Skeletal muscle tissue (tissue), 5 donors: ENCODE data around the gene CD6. TPM values are rescaled to one million over a fixed set of nuclear protein-coding genes. Genes with fewer than 3 reads are reported as not detected.
"Not testable (repeated sequence)": the region's sequence is repeated elsewhere in the genome, so short reads cannot be mapped to it uniquely, and the experiment has no call there.

Experiments
- H3K27ac ChIP-seq: one replicate; pipeline ENCODE4 v1.7.0; 2013; ENCODE audit warnings: mild to moderate bottlenecking, low read depth, low read length, inconsistent platforms
- H3K27me3 ChIP-seq, 3 donors: one replicate each; pipeline ENCODE4 v1.7.0; 2013; ENCODE audit warnings: low read length in 3 of 3; ENCODE audit not compliant: control insufficient read depth in 3 of 3, insufficient read depth in 3 of 3
- H3K36me3 ChIP-seq, 3 donors: one replicate each; pipeline ENCODE4 v1.7.0; 2013; ENCODE audit warnings: low read length in 3 of 3; ENCODE audit not compliant: control insufficient read depth in 3 of 3, insufficient read depth in 3 of 3
- H3K4me1 ChIP-seq, 3 donors: one replicate each; pipeline ENCODE4 v1.7.0; 2013; ENCODE audit warnings: low read length in 3 of 3, mild to moderate bottlenecking in 3 of 3; ENCODE audit not compliant: control insufficient read depth in 3 of 3, insufficient read depth in 3 of 3
- H3K4me3 ChIP-seq, 3 donors: one replicate each; pipeline ENCODE4 v1.7.0; 2013; ENCODE audit warnings: low read length in 3 of 3
- H3K9ac ChIP-seq, 3 donors: one replicate each; pipeline ENCODE4 v1.7.0; 2013; ENCODE audit warnings: low read length in 3 of 3, mild to moderate bottlenecking in 3 of 3, moderate library complexity in 2 of 3, low read depth in 1 of 3
- H3K9me3 ChIP-seq, 3 donors: one replicate each; pipeline ENCODE4 v1.7.0; 2013; ENCODE audit warnings: low read length in 3 of 3; ENCODE audit not compliant: control insufficient read depth in 3 of 3
- small RNA-seq: library from RNA; depleted of rRNA; stranded (forward); fragments of <200 nt; gene quantifications from one replicate; pipeline ENCODE3, GENCODE V24; 2014
- total RNA-seq: library from RNA; depleted of rRNA; stranded (reverse); fragments of >200 nt; gene quantifications from one replicate; pipeline ENCODE4 v1.2.3, GENCODE V29; 2014
- donor health status: Osteomylitis.

The CD6 gene
- total RNA-seq, 1 donor from 2014 or later = under 0.01 TPM

DNA sequence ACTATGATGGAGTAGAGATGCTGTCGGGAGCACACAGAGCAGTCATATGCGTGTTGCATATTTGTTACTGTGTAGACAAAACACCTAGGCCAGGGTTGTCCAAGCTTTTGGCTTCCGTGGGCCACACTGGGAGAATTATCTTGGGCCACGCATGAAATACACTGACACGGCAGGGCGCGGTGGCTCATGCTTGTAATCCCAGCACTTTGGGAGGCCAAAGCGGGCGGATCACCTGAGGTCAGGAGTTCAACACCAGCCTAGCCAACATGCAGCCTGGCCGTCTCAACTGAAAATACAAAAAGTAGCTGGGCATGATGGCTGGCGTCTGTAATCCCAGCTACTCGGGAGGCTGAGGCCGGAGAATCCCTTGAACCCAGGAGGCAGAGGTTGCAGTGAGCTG, 93.8 kb downstream of the CD6 start:
- not testable (repeated sequence) for H3K27ac ChIP-seq, H3K9ac ChIP-seq, H3K4me1 ChIP-seq, H3K27me3 ChIP-seq, H3K4me3 ChIP-seq, H3K9me3 ChIP-seq, H3K36me3 ChIP-seq

DNA sequence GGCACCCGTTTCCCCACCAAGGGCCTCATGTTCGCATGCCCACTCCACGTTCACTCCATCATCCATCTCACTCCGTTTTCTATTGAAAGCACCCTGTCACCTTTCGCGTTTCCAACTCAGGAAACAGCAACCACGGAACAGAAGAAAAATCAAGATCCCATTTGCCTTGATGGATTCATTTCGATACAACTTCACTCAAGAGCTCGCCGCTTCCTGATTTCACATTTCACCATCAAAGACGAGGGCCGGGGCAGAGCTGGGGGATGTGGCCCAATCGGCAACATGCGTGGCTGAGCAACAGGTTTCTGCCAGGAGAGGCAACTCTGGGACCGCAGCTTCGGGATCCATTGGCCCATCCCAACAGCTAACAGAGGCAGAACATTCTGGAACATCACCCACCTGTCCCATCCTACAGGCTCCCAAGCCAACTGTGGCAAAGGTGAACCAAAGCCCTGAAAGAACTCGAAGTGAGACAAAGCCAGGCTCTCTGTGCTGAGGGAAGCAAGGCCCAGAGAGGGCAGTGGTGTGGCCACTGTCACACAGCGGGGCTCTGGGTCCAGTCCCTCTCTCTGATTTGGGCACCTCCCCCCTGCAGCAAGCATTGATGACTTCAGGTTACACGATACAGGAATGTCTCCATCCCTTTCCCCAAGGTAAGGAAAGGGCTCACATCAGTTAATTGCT, 94.6 kb downstream of the CD6 start:
- H3K4me1 ChIP-seq = no peaks in the 10 kb centered on the region
- no peaks in the 10 kb centered on the region for H3K9me3 ChIP-seq
- no peaks in the 10 kb centered on the region for H3K27me3 ChIP-seq
- no peak overlapping the region for H3K27ac ChIP-seq
- no peak overlapping the region for H3K9ac ChIP-seq
- H3K4me3 ChIP-seq = no peak overlapping the region
- no peaks in the 10 kb centered on the region for H3K36me3 ChIP-seq

DNA sequence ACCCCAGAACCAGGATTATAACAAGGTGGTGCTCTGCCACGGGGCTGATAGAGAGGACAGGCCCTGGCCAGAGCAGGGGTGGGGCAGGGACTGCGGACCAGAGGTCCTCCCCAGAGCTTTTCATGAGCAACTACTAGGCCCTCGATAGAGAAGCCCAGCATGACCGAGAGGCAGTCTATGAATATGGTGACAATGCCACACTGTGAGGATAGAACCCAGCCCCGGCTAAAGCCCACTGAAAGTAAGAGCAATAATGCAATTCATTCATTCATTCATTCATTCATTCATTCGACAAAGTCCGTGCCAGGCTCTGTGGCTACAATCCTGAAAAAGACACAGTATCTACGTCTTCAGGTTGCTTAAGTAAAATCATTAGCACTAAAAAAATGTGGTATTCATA, 95.2 kb downstream of the CD6 start:
- H3K9ac ChIP-seq = no peak overlapping the region
- H3K4me1 ChIP-seq = peaks cover 2 to 5% (median 3%) of the 10 kb centered on the region in 3 donors

DNA sequence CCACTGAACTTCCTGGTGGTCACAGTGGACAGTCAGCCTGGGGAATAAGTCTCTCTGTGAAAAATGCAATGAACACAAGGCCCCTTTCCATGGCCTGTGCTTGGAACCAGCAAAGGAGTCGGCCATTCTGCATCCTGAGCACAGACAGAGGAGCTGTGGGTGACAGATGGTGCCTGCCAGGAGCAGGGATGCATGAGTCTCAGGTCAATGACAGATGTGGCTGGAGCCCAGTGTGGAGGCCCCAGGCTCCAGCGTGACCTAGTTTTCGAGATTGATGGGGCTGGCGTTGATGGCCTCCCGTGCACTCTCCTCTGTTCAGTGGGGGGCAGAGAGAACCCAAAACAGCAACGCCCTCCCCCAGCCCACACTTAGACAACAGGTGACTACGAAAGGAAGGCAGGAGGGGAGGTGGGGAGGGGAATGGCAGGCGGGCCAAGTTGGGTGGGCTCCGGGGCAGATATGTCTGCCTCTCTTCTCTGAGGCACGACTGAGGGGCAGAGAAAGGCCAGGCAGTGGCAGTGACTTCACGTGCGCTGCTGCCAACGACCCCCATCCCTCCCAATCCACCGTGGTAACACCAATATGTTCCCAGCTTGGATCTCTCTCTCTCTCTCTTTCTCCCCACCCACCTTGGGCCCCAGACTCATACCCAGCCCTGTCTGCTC, 96.4 kb downstream of the CD6 start:
- H3K4me3 ChIP-seq = no peak overlapping the region
- H3K27ac ChIP-seq = no peak overlapping the region
- peaks cover 6 to 16% (median 13%) of the 10 kb centered on the region in 3 donors for H3K4me1 ChIP-seq

More for the DNA sequence above, 95.2 kb downstream of the CD6 start:
- H3K27me3 ChIP-seq = no peaks in the 10 kb centered on the region
- H3K36me3 ChIP-seq = no peaks in the 10 kb centered on the region
- H3K9me3 ChIP-seq = no peaks in the 10 kb centered on the region
- no peak overlapping the region for H3K27ac ChIP-seq
- no peak overlapping the region for H3K4me3 ChIP-seq

DNA sequence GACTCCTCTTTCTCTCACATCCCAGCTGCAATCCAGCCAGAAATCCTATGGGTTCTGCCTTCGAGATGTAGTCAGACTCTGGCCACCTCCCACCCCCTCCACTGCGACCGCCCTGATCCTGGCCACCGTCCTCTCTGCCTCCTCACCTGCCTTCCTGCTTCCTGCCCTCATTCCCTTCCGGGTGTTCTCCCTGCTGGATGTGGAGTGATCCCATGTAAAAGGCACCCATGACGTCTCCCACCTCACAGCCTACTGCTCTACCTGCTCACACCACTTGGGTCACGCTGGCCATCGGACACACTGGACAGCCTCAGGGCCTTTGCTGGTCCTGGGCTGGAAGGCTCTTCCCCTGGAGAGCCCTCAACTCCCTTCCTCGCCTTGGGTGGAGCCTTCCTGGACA, 97.1 kb downstream of the CD6 start:
- Histone ChIP-seq H3K4me1 (peaks cover 11 to 19% (median 17%) of the 10 kb centered on the region in 3 donors), H3K9ac (no peak overlapping the region), H3K36me3 (no peaks in the 10 kb centered on the region), H3K4me3 (no peak overlapping the region), H3K9me3 (no peaks in the 10 kb centered on the region), H3K27ac (no peak overlapping the region), H3K27me3 (no peaks in the 10 kb centered on the region)

More for the DNA sequence above, 96.4 kb downstream of the CD6 start:
- Histone ChIP-seq H3K9ac (no peak overlapping the region), H3K36me3 (no peaks in the 10 kb centered on the region), H3K27me3 (no peaks in the 10 kb centered on the region), H3K9me3 (no peaks in the 10 kb centered on the region)

DNA sequence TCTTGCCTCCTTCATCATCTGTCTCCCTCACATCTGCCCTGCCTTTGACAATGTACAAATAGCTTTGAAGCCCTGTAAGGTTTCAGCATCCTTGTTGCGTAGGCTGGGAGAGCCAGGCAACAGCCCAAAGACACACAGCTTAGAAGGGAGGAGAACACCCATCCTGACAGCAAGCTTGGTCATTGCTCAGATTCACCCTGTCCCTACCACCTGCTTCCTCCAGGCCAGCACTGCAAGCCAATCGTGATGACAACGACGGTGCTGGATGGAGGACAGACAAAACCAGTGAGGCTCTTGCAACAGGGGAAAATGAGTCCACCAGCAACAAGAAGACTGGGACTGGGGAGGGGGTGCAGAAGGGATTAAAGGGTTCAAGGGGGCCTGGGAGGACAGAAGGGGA, 97.9 kb downstream of the CD6 start:
- no peaks in the 10 kb centered on the region for H3K36me3 ChIP-seq
- H3K4me1 ChIP-seq = peaks cover 11 to 19% (median 17%) of the 10 kb centered on the region in 3 donors
- no peaks in the 10 kb centered on the region for H3K9me3 ChIP-seq
- no peaks in the 10 kb centered on the region for H3K27me3 ChIP-seq
- H3K9ac ChIP-seq = no peak overlapping the region
- no peak overlapping the region for H3K4me3 ChIP-seq
- no peak overlapping the region for H3K27ac ChIP-seq

Small RNA genes within 50 kb of the gene (small RNA-seq; reads per million reads assigned to genes)
- gene RNU6-933P = not detected

Other genes starting within 250 kb of the CD6 start
- gene MS4A18, start 247.0 kb upstream of the CD6 start, total RNA-seq = not detected
- not detected for gene MS4A15, start 214.8 kb upstream of the CD6 start, total RNA-seq
- gene MS4A10, start 186.3 kb upstream of the CD6 start, total RNA-seq = not detected
- 4.7 TPM for gene CCDC86, start 129.6 kb upstream of the CD6 start, total RNA-seq
- gene PTGDR2, start 115.7 kb upstream of the CD6 start, total RNA-seq = 0.52 TPM
- gene ZP1, start 104.1 kb upstream of the CD6 start, total RNA-seq = not detected
- 27.7 TPM for gene PRPF19, start 65.1 kb upstream of the CD6 start, total RNA-seq
- gene TMEM109, start 57.5 kb upstream of the CD6 start, total RNA-seq = 45.4 TPM
- 14.6 TPM for gene TMEM132A, start 47.2 kb upstream of the CD6 start, total RNA-seq
- gene SLC15A3, start 19.5 kb upstream of the CD6 start, total RNA-seq = 16.7 TPM
- gene CD5, start 130.8 kb downstream of the CD6 start, total RNA-seq = not detected
- gene VPS37C, start 189.7 kb downstream of the CD6 start, total RNA-seq = 5.7 TPM
- 0.52 TPM for gene PGA3, start 231.8 kb downstream of the CD6 start, total RNA-seq